HG03521 (cell line): ENCODE measurements around the gene OR2K2.
"Not testable (repeated sequence)": the region's sequence is repeated elsewhere in the genome, so short reads cannot be mapped to it uniquely, and the experiment has no call there.

Experiments
- ATAC-seq: cut with Tn5 transposase; IDR thresholded peaks from one replicate; pipeline ENCODE4 v1.9.1; 2021; ENCODE audit warnings: mild to moderate bottlenecking, moderate library complexity; ENCODE audit not compliant: unreplicated experiment

Gene OR2K2

GRCh38 chr9:111330124-111330523, at the start of gene OR2K2:
OR2K2 (minus strand) TSS chr9:111330224; CDS start chr9:111328433, 1,791 bp downstream.
- ATAC-seq = no peak

DNA sequence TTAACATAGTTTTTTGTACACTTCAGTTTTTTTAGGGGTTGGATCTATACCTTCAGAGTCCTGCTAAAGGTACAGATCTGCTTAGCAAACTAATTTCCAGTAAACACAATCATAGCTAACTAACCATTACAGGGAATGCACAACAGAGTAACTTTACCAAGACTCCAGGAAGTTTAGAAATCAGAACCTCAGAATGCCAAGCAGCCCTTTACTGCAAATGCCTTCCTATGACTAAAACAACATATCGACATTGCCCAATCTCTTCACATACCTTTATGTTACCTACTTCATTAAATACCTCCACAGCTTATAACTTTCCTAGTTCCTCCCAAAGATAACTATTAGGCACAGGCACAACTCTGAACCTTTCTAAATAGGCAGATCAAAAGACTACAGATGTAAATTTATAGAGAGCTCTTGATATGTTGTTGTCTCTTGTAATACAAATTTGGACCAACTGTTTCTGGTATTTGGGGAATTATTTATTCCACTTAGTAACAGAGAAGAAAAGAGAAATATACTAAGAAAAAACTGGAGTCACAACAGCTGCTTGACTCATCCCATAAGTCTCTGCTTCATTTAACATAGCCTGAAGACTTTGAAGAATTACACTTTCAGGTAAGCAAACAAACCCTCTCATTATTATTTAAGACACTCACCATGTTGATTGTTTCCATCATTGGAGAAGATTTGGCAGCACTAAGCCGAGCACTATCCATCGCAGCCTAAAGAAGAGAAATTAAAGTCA, 46.0 kb upstream of the OR2K2 start:
- no peak for ATAC-seq

DNA sequence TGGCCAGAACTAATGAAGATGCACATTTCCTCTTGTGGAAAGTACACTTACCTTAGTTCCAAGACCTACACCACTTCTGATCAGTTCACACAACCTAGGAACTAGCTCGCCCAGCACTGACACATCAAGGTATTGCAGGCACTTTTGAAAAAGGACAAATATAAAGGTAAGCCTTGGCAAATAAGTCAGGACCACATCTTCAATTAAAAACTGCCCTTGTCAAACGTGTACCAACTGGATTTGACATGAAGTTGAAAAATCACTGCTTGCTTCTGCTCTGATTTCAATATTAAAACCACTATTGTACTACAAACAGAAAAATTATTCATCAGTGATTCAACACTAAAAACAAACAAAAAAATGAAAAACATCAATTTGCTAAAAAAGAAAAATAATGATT, 45.0 kb upstream of the OR2K2 start:
- no peak for ATAC-seq

- no peak for ATAC-seq
Measured at GRCh38 chr9:111372297-111372696, 42.3 kb upstream of the OR2K2 start.

GRCh38 chr9:111366978-111367377, 37.0 kb upstream of the OR2K2 start:
- ATAC-seq = no peak

DNA sequence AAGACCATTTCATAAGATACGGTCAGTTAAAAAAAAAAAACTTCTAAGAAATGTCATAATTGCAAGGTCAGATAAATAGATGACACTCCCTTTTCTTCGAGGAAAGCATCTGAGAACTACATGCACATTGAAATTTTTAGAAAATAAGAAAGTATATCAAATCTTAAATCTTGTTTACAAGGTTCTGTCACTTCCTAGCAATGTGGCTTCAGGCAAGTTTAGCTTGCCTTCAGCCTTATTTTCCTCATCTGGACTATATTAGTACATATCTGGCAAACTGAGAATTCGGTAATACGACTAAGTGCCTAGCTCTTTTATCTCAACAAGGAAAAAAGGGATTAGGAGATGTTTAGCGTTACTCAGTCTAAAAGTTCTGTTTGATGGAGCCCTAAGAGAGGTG, 32.5 kb upstream of the OR2K2 start:
- ATAC-seq = no peak

DNA sequence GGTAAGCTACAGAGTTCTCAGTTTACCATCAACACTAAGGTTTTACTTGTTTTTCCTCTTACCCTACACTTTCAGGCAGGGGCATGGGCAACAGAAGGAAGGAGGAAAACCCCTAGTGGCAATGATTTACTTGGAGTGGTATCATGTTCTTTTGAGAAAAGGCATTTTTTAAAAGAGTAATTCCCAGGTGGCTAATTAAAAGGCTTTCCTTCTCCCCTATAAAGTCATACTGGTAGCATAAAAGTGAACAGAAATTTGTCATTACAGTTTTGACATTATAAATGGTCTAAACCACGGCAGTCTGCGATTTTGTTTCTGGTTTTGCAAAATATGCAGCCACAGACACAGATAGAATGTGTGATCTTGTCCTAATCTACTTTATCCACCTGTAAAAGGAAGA, 30.9 kb upstream of the OR2K2 start:
- ATAC-seq = no peak

- no peak for ATAC-seq
Measured at GRCh38 chr9:111356481-111357244, 26.6 kb upstream of the OR2K2 start.

DNA sequence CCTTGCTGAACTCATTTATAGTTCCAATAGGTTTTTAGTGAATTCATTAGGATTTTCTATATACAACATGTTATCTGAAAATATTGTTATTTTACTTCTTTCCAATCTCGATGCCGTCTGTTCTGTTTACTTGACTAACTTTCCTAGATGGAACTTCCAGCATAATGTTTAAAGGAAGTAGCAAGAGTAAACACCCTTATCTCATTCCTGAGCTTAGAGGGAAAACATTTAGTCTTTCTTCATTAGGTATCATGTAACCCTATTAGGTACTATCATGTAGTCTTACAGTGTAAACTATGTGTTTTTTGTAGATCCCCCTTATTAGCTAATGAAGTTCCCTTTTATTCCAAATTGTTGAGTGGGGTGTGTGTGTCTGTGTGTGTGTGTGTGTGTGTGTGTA, 22.5 kb upstream of the OR2K2 start:
- no peak for ATAC-seq

- no peak for ATAC-seq
Measured at GRCh38 chr9:111350556-111350955, 20.5 kb upstream of the OR2K2 start.

DNA sequence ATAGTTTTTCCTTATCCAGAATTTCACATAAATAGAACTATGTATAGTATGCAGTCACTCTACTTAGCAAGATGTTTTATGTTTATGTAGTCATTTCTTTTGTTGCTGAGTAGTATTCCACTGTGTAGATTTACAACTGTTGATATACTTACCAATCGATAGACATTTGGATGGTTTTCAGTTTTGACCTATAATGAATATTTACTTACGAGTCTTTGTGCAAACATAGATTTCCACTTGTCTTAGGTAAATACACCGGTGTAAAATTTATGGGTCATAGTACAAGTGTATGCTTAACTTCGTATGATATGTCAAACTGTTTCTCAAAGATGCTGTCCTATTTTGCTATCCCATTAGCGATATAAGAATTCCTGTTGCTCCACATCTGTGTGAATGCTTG, 19.7 kb upstream of the OR2K2 start:
- no peak for ATAC-seq

DNA sequence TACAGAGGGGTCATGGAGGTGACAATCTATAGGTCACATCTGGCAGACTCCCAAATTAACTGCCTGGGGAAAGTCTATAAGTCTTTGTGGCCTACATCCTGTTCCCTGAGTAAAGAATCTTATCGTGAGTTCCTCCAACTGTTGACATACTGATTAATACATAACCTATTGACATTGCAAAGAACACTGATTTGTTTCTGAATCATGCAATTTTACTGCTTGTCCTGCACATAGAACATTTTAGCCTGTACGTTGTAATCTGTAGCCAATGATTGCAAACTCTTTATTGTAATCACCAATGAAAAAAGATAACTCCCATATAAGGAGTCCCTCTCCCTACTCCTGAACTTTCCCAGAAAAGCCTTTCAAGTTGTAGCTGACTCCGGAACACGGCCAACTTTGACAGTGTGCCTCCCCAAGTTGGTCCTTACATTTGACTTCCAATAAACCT, 18.8 kb upstream of the OR2K2 start:
- no peak for ATAC-seq

DNA sequence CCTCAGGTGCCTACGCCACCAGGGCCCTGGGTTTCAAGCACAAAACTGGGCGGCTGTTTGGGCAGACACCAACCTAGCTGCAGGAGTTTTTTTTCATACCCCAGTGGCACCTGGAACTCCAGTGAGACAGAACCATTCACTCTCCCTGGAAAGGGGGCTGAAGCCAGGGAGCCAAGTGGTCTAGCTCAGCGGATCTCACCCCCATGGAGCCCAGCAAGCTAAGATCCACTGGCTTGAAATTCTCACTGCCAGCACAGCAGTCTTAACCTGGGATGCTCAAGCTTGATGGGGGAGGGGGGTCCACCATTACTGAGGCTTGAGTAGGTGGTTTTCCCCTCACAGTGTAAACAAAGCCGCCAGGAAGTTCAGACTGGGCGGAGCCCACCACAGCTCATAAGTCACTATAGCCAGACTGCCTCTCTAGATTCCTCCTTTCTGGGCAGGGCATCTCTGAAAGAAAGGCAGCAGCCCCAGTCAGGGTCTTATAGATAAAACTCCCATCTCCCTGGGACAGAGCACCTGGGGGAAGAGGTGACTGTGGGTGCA, 4.4 kb upstream of the OR2K2 start:
- not testable (repeated sequence) for ATAC-seq

DNA sequence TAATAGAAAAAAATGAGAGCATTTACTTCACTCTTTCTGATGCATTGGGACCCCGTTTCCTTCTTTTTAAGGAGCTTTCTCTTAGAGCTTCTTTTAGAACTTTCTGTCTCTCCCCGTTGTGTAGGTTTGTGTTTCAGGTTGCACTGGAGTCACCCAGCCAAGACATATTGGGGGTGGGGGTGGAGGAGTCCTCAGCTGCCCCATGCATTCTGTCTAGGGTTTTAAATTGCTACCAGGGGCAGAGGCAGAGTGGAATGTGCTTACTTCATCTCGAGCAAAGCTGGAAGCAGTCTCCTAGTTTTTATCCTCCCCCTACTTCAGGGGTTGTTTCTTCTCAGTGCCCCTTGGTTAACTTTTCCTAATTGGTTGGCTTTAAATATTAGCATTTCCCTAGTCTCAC, 9.4 kb downstream of the OR2K2 start:
- no peak for ATAC-seq

- no peak for ATAC-seq
Measured at GRCh38 chr9:111316796-111317195, 13.2 kb downstream of the OR2K2 start.

- no peak for ATAC-seq
Measured at GRCh38 chr9:111305914-111306313, 24.1 kb downstream of the OR2K2 start.

DNA sequence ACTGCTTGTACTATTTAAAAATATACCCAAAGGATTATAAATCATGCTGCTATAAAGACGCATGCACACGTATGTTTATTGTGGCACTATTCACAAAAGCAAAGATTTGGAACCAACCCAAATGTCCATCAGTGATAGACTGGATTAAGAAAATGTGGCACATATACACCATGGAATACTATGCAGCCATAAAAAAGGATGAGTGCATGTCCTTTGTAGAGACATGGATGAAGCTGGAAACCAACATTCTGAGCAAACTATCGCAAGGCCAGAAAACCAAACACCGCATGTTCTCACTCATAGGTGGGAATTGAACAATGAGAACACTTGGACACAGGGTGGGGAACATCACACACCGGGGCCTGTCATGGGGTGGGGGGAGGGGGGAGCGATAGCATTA, 26.0 kb downstream of the OR2K2 start:
- not testable (repeated sequence) for ATAC-seq

GRCh38 chr9:111301195-111301594, 28.8 kb downstream of the OR2K2 start:
- ATAC-seq = no peak

DNA sequence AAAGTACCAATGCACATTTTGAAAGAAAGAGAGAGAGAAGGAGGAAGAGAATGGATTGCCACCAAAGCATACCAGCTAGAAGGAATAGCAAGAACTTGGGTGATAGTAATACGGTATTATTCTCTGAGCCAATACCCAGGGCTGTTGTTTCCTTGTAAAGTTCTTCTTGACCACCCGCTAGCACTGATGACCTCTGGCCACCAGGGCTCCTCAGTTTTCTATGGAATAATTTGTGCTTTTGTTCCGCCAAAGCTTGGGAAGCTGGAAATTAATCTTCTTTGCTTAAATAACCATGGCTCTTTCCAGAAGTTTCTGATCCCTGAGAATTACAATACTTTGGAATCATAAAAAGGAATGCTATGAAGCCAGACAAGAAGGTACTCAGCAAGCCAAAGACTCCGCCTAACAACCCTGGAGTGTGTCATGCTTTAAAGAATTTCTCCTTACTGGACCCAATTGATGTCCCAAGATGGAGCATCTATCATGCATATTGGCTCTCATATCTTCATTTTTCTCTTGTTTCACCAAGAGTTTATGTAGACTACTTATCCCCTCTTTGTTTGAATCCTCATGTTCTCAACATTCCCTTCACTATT, 29.8 kb downstream of the OR2K2 start:
- ATAC-seq = no peak

DNA sequence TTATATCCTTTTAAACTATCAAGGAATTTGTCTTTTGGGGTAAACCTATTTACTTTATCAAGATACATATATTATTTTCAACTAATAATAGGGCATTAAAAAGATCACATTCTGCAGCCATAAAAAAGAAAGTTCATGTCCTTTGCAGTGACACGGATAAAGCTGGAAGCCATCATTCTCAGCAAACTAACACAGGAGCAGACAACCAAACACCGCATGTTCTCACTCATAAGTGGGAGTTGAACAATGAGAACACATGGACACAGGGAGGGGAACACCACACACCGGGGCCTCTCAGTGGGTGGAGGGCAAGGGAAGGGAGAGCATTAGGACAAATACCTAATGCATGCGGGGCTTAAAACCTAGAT, 30.4 kb downstream of the OR2K2 start:
- ATAC-seq = not testable (repeated sequence)

DNA sequence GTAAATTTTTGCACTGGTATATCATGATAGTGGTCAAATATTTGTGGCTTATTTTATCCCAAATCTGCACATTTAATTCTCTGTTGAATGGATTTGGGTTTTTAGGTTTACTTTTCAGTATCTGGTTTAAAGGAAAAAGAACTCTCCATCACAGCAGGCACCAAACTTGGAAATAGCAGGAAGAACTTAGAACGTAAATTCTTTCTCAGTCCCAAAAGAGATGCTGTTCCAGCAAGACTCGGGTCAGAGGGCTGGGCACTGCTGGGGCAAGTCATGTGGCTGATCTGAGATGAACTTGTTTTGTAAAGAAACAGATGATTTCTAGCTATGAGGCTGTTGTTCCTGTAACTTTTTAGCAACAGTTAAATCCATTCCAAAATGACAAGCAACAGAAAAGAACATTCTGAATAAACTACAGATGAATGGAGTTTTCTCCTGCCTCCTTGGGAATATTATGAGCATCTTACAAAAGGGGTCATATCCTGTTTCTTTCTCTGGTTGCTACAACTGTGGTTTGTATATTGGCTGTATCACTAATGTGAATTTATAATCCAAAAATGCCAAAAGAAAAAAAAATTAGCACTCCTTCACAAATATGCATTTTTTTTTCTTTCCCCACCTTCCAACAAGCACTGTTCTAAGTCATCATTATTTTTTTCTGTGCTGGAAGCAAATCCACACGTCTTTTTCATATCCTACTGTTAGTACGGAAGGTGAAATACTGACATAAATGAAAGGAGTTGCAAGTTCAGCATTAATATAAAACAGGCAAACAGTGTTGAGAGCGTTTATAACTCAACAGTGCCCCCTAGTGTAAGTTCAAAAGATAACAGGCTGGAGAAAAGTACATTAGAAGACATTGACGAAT, 31.1 kb downstream of the OR2K2 start:
- ATAC-seq = no peak
